ENCODE data around the gene C12orf57.
A peak's percentile ranks its signal among the peaks of the same experiment; 100 is the strongest.

C12orf57 gene

DNA sequence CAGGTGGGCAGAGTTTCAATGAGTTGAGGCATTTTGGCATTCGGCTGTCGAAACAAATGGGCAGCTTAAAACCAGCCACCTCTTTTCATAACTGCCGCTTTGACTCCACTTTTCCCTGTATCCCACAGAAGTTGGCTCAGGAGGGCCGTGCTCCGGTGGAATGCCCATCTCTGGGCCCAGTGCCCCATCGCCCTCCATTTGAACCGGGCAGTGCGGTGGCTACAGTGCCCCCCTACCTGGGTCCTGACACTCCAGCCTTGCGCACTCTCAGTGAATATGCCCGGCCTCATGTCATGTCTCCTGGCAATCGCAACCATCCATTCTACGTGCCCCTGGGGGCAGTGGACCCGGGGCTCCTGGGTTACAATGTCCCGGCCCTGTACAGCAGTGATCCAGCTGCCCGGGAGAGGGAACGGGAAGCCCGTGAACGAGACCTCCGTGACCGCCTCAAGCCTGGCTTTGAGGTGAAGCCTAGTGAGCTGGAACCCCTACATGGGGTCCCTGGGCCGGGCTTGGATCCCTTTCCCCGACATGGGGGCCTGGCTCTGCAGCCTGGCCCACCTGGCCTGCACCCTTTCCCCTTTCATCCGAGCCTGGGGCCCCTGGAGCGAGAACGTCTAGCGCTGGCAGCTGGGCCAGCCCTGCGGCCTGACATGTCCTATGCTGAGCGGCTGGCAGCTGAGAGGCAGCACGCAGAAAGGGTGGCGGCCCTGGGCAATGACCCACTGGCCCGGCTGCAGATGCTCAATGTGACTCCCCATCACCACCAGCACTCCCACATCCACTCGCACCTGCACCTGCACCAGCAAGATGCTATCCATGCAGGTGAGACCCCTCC, 5.2 kb upstream of the C12orf57 start:
- DNase-seq, result no peak

DNA sequence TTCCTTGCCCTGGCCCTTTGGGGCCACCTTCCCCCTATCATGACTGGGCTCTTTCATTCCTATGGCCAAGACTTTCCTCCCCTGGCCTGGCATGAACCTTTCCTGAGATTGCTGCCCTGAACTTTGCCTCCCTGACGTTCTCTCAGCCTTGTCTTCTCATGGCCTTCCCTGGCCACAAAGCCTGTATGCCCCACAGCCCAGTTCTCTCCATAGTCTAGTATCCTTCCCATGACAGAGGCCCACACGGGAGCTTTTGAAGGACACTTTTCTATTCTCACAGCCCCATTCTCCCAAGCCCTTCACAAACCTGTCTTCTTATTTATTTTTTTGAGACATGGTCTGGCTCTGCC, 4.7 kb upstream of the C12orf57 start:
- no peak for DNase-seq

DNA sequence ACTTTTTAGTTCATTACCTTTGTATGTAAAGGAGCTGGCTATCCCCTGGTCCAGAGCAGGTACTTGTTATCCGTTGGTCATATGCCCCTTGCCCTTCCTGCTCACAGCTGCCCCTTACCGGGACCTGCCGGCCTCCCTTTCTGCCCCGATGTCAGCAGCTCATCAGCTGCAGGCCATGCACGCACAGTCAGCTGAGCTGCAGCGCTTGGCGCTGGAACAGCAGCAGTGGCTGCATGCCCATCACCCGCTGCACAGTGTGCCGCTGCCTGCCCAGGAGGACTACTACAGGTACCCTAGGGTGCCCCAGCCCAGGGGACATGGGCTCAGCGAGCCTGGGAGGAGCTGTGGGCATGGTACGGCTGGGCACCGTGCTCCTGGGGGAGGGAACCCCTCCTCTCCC, 2.6 kb upstream of the C12orf57 start:
- no peak for DNase-seq

DNA sequence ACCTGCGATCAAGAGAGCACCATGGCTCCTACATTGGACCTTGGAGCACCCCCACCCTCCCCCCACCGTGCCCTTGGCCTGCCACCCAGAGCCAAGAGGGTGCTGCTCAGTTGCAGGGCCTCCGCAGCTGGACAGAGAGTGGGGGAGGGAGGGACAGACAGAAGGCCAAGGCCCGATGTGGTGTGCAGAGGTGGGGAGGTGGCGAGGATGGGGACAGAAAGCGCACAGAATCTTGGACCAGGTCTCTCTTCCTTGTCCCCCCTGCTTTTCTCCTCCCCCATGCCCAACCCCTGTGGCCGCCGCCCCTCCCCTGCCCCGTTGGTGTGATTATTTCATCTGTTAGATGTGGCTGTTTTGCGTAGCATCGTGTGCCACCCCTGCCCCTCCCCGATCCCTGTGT, 2.0 kb upstream of the C12orf57 start:
- DNase-seq, result no peak

DNA sequence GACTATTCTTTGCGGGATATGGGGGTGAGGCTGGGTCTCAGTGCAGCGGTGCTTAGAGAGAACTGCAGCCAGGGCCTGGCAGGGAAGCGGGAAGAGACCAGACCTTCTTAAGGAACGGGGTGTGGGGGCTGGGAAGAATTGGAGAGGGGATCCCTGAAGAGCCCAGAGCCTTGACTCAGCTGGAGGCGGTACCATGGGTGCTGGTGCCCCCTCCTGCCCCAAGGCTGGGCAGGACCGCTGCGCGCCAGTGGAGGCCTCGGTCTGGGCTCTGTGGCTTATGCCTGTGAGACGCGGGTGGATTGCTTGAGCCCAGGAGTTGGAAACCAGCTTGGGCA, 1.5 kb upstream of the C12orf57 start:
- DNase-seq, result no peak

DNA sequence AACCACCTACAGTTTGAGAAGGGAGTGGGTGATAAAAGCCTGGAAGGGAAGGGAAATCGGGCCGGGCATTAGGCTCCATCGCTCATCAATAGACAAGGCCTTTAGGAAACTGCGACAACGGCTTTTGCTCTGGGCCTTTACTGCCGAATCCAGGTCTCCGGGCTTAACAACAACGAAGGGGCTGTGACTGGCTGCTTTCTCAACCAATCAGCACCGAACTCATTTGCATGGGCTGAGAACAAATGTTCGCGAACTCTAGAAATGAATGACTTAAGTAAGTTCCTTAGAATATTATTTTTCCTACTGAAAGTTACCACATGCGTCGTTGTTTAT, 467 bp upstream of the C12orf57 start:
- DNase-seq, result peak; percentile 86

DNA sequence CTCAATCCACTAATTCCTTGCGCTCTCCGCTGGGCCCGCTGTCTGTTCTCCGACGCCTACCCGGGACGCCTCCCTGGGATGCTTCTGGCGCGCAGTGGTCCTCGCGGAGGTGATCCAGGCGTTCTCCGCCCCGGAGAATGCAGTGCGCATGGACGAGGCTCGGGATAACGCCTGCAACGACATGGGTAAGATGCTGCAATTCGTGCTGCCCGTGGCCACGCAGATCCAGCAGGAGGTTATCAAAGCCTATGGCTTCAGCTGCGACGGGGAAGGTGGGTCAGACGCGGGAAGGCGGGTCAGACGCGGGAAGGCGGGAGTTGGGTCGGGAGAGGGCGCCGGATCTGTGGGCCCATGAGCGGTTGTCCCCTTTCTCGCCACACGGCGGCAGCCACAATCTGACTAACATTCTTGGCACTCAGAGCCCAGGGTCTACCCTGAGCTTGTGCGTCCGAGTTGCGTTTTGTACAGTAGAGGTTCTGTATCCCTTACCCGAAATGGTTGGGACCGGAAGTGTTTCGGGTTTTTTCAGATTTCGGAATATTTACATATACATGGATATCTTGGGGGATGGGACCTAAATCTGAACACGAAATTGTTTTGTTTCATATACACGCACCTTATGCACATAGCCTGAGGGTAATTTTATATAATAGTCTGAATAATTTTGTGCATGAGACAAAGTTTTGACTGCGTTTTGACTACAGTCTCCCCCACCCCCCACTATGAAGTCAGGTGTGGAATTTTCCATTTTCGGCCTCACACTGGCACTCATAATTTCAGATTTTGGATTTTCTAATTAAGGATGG, 762 bp downstream of the C12orf57 start:
- DNase-seq, result peak; percentile 90

DNA sequence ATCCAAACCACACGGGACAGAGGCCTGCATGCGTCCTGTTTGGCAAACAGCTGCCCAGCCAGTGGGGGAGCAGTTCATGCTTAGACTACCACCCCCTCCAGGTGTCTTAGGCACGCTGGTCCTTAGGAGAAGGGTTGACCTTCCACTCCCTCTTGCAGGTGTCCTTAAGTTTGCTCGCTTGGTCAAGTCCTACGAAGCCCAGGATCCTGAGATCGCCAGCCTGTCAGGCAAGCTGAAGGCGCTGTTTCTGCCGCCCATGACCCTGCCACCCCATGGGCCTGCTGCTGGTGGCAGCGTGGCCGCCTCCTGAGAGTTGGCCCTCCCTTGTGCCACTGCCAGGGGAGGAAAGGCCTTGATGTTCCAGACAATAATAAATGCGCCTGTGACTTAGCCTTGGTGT, 1.8 kb downstream of the C12orf57 start:
- no peak for DNase-seq

DNA sequence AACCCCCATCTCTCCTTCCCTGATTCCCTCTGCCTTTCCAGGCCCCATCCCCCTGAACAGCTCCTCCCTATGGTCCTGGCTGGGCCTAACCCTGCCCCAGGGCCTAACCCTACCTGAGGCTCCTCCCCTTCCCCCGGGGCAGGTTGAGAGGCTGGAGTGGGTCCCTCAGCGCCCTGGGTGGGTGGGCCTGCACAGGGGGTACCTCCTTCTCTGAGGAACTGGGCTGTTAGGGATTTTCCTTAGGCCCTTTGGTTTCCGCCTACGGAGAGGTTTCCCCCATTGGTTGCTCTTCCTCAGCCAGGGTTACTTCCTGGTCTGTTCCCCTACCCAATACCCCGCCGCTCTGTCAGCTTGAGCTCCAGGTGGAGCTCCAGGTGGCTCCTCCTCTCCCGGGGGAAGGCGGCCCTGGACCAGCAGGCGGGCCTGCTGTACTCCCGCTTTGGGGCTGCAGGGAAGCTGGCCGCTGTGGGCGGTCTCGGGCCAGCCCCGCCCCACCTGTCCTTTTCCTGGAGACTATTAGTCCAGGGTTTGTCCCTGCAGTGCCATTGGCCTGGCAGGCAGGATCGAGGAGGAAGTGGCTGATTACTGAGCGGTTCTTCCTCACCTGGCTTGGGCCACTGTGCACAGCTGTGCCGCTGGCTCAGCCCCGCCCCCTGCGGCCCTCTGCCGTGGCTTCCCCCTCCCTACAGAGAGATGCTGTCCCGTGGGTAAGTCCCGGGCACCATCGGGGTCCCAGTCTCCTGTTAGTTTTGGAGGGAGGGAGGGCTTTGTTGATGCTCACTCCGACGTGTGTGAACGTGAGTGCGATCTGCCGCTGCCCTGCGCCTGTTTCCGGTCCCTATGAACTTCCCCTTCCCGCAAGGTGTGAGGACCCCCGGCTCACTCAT, 2.5 kb downstream of the C12orf57 start:
- peak; percentile 19 for DNase-seq

DNA sequence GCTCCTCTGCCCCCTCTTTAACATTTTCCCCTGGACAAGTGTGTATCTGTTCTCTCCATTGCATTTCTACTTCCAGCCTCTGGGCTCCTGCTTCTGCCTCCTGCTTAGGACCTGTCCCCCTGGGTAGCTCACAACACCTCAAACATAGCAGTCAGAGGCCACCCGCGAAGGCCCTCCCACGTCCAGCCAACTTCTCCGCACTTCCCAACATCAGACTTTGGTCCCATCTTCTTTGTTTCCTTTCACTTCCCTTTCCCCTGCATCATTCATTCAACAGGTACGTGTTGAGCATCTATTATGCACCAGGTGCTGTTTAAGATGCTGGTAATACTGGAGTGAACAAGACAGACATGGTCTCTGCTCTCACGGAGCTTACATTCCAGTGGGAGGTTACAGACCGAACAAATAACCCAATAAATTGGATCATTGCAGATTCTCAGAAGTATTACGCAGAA, 3.1 kb downstream of the C12orf57 start:
- no peak for DNase-seq

DNA sequence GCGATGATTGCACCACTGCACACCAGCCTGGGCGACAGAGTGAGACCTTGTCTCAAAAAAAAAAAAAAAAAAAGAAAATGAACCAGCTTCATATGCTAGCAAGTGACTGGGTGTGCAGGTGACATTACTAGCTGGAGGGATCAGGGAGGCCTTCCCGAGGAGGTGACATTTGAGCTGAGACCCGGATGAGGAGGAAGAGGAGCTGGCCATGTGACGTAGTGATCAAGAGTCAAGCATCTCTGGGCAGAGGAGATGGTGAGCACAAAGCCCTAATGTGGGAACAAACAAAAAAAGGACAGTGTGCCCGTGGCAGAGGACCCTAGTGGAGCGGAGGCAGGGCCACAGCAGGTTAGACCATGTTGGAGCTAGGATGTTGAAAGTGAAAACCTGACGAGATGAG, 3.8 kb downstream of the C12orf57 start:
- no peak for DNase-seq

DNA sequence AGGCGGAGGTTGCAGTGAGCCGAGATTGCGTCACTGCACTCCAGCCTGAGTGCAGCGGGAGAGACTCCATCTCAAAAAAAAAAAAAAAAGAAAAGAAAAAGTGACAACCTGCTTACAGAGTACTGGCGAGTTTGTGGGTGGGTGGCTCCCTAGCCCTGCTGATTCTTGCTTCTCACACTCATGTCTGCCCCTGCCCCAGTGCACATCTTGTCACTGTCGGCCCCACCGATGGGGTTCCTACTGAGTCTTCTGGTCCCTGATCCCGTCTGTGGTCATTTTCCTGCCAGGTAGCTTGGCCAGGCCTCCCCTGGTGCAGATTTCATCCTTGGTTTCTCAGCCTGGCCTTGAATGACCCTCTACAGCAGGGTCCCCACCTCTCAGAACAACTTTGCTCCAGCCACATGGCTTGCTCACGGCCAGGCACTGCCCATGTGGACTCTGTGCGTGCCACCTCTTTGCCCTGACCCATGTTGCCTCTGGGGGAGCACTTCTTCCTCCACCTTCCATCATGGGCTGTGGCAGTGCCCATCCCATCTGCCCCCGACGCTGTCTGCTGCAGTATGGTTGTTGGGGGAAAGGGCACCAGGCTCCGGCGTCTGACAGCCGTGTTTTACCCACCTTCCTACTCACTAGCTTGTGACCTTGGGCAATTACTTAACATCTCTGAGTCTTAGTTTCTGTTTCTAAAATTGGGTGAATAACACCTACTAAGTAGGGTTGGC, 5.2 kb downstream of the C12orf57 start:
- DNase-seq, result no peak

DNA sequence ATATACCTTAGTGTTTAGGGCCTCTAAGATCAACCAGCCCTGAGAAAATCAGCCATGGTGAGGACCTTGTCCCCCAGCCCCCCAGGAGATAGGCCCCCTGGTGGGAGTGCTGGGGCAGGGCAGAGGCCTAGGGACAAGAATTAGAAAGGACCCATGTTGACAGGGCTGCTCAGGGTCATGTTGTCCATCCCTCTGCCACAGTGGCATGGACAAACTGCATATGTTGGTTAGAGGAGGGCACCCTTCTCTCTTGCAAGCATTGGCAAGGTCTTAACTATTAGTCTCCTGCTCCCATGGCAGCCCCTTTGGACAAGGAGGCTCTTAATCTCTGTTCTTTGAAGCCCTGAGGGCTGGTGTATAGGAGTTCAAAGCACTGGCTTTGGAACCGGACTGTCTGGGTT, 6.6 kb downstream of the C12orf57 start:
- DNase-seq, result no peak

DNA sequence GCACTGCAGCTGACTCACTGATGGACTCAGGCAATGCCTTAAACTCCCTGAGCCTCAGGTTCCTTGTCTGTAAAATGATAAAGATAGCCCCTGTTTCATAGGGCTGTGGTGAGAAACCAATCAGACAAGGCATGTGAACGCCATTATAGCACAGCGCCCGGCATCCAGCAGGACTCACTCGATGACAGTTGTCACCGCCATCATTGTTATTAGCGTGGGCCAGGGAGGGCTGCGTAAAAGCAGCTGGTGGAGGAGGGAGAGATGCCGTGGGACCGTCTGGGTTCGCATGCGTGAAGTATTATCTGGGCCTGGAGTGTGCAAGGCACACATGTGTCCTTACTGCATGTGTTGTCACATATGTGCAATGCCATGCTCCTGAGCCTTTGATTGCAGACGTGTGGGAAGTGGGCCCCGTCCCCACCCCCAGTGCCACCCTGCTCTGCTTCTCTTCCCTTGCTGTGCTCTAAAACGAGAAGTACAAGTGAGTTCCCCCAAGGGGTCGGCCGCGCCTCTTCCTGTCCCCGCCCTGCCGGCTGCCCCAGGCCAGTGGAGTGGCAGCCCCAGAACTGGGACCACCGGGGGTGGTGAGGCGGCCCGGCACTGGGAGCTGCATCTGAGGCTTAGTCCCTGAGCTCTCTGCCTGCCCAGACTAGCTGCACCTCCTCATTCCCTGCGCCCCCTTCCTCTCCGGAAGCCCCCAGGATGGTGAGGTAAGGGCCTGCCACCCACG, 7.2 kb downstream of the C12orf57 start, which contains the start of gene PTPN6:
TSS of gene PTPN6 (plus strand) at position 546 of the 730 bp plus-strand sequence. CDS start at position 703, 157 bp downstream.
- no peak for DNase-seq

DNA sequence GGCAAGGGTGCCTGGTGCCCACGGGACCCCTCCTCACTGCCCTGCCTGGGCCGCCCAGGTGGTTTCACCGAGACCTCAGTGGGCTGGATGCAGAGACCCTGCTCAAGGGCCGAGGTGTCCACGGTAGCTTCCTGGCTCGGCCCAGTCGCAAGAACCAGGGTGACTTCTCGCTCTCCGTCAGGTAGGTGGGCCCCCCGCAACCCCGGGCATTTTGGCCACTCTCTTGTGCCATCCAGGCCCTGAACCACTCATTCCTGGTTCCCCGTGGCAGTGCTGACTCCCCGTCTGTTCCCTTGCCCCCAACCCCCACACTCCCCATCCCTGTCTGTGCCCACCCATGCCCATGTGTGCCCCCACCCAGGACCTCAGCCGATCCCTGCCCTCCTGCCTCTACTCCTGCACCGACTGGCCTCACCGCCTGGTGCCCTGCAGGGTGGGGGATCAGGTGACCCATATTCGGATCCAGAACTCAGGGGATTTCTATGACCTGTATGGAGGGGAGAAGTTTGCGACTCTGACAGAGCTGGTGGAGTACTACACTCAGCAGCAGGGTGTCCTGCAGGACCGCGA, 7.8 kb downstream of the C12orf57 start:
- DNase-seq, result no peak

DNA sequence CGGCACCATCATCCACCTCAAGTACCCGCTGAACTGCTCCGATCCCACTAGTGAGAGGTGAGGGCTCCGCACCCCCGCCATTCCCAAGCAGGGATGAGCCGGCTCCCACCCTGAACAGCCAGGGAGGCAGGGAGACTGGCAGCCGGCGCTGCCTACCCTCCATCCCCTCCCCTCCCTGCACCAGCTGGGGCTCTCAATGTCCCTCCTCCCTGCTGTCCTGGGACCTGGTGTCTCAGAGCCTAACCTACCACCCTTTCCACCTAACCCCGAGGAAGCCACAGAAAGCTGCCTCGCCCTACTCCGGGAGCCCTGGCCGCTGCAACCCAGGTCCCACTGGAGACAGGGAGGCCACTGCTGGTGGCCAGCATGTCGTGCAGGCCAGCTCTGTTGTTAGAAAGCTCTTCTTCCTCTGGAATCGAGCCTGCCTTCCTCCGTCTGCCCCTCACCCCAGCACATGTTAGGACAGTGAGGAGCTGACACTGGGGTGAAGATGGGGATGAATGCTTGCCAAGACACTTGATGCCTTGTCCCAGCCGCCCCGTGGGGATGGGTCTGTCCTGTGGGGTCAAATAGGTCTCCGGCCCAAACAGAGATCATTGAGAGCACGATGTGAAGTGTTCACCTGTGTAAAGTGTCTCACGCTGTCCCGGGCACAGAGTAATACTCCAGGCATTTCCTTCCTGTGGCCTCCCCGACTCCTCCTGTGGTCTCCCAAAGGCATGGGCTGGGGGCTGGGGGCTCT, 8.5 kb downstream of the C12orf57 start:
- no peak for DNase-seq

DNA sequence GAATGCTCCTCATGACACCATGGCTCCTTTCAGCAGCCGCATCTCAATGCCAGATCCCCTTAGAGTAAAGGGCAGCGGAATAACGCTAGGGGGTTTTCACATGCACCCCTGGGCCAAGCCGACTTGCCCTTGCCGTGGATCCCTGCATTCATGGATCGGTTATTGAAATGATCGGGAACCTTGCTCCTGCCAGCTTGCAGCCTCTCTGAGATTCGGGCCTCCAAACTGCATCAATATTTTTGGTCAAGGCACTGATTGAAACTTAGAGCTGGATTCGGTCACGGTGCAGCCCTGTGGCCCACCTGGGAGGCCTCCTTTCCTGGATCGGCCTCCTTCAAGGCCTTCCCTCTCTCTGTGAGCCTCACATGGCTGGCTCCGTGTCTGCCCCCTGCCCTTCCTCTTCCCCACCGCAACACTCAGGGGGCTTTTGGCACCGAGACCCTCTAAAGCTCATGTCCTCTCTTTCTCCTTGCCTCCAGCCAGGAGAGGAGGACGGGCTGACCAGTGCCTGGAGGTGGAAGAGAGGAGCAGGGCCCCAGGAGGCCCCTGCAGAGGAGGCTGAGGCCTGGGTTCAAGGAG, 9.1 kb downstream of the C12orf57 start:
- DNase-seq, result no peak

DNA sequence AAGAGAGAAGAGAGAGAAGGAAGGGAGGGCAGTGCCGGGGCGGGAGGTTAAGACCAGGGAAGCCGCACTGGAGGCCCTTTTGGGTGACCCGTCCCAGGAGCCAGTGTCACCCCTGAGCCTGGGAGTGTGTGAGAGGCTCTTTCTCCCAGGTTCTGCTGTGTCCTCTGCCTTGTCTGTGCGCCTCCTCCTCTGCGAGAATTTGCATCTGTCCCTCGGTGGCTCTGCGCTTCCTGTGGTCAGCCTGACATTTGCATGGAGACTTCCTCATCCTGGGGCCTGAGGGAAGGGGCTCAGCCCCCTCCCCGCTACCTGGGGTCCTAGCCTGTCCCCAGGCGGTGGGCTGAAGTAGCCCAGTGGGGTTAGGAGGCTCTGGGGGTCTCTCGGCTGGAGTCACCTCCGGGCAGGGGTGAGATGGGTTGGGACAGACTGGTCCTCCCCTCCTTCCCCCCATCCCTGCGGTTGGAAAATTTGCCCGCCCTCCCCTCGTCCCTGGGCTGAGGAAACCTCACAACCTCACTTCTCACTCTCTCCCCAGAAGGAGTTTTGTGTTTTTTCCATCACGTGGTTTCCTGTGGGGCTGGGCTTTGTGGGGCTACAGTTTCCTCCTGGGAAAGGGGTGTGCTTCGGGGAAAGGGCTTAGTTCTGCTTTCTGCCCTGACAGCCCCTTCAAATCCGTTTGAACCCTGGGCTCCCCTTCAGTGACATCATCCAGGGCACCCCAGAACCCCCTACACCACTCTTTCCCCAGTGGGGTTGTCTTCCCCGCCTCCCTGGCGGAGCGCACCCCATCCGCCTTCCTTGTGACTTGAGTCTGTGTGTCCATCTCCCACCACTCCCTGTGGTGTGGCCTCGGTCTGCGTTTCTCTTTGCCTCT, 9.9 kb downstream of the C12orf57 start:
- no peak for DNase-seq

DNA sequence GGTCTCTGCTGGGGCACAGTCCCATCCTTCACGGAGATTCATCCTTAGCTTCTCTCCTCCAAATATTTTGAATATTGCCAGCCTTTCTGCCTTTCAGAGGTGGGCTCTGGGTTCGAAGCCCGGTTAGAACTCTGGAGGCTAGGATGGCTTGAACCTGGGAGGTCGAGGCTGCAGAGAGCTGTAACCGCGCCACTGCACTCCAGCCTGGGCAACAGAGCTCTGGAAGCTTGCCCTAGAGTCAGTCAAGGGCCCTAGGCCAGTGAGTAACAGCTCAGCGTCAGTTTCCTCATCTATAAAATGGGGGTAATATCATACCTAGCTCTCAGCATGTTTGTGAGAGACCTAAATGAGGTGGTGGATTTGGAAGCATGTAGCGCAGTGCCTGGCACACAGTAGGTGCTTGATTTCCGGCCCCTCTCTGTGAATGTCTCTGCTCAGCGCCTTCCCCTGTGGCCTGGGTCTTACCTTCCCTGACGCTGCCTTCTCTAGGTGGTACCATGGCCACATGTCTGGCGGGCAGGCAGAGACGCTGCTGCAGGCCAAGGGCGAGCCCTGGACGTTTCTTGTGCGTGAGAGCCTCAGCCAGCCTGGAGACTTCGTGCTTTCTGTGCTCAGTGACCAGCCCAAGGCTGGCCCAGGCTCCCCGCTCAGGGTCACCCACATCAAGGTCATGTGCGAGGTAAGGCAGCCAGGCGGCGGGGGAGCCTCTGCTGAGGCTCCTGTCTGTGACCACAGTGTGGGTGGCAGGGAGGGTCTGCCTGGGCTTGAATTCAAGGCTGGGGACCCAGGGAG, 10.7 kb downstream of the C12orf57 start:
- DNase-seq, result no peak
